GM18505 (cell line): ENCODE measurements around the gene C2CD4C.
"Not testable (repeated sequence)": the region's sequence is repeated elsewhere in the genome, so short reads cannot be mapped to it uniquely, and the experiment has no call there.

Experiments
- ATAC-seq: cut with Tn5 transposase; IDR thresholded peaks from one replicate; pipeline ENCODE4 v1.9.1; 2021; ENCODE audit not compliant: unreplicated experiment
- POLR2A ChIP-seq: IDR thresholded peaks from 4 replicates; pipeline ENCODE4 v1.6.1; 2011; ENCODE audit warnings: borderline replicate concordance; ENCODE audit not compliant: insufficient read depth, insufficient read length; ENCODE audit errors: extremely low read depth

C2CD4C gene

DNA sequence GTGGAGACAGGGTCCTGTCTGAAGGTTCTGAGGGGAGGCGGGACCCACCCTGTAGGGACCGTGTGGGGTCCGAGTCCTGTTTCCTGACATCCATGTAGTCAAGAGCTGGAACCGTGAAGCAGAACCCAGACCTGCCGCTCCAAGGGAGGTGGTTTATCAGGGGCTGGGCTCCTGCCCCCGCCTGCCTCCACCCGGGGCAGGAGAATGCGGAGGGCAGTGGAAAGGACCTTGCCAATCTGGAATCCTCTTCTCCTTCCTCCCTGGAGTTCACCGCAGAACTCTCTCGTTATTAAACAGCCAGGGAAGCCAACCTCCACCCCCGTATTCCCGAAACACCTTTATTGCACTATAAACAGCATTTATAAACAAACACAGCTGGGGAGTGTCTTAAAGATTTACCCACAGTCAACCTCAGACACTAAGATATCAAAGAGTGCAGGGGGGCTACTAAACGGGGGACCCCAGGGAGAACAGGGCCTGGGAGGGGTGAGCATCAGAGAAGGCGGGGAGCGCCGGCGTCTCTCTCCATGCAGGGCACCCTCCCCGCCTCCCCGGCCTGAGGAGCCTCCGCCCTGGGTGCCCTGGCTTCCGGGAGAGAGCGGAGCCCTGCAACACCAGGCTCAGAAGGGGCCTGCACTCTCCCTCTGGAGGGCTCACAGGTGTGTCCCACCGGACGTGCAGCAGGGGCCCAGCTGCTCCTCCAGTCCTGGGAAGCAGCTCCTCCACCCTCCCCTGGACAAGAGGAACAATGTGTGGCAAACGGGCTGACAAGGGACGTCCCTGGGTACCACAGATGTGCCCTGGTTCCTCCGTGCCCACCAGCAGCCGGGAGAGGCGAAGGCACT lies 3.6 kb downstream of the C2CD4C start:
- TF ChIP-seq POLR2A, result no peak
- ATAC-seq, result no peak

DNA sequence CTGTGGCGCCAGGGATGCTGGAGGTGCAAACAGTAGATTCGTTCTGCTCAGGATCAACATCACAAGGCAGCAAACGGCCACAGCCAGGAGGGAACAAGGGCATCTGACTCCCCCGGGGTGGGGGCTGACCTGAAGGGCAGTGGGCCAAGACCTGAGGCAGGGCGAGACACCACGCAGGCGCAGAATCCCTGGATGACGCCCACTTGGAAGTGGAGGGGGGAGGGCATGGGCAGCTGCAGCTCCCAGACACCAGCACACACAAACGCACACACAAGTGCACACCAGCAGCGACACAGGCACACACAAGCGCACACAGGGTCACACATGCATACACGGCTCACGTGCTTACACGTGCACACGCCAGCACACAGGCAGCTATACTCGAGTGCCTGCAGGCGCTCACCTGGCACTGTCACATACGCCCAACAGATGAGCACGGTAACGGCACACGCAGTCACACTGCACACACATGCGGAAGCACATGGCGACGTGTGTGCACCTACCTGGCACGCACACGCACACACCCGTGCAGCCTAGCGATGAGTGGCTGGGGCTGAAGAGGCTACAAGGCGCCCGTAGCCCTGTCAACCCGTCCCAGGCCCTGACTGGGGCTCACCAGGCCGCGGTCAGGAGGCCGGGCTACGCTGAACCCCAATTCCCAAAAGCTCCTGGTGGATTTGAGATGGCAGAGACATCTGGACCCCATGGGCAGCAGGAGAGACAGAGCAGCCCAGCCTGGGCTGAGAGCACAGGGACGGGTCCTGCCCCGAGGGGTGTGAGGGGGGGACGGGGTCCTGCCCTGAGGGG lies 5.5 kb downstream of the C2CD4C start:
- no peak for ATAC-seq
- no peak for TF ChIP-seq POLR2A

DNA sequence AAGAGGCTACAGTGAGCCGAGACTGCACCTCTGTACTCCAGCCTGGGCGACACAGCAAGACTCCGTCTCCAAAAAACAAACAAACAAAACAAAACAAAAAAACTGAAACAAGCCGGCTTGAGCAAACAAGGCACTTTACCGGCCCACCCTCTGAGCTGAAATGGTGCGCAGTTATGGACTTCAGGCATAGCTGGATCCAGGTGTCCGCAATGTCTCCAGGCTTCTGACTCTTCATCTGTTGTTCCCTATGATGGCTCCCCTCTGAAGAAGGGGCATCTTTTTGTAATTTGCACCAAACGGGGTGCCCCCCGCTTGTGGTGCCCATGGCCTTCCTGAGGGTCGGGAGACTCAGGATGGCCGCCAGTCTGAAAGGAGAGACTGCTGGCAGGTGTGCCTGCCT lies 6.2 kb downstream of the C2CD4C start:
- no peak for ATAC-seq
- no peak for TF ChIP-seq POLR2A

DNA sequence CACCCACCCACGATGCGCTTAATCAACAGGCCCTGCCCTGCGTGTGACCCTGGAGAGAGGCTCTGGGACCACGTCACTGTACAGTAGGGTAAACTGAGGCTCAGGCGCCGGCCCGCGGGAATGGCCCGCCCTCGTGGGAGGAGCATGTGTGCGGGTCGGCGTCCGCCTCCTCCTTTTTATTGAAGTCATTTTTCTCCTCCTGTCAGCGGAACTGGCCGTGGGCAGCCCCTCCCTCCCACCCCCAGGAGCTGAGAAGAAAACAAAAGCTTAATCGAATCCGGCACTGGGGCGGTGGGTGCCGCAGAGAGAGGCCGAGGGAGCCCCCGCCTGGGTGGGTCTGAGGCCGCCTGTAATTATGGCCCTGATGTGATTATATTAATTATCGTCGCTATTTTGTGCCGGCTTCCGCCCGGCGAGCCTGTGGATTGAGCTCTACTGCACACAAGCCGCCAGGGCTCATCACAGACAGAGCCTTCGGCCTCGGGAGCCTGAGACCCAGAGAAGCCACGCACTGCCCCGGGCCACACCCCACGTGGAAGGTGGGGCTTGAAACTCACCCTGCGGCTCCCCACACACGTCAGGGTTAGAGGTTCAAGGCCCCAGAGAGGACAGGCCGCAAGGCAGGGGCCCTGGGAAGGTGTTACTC lies 7.0 kb downstream of the C2CD4C start:
- ATAC-seq, result no peak
- no peak for TF ChIP-seq POLR2A

DNA sequence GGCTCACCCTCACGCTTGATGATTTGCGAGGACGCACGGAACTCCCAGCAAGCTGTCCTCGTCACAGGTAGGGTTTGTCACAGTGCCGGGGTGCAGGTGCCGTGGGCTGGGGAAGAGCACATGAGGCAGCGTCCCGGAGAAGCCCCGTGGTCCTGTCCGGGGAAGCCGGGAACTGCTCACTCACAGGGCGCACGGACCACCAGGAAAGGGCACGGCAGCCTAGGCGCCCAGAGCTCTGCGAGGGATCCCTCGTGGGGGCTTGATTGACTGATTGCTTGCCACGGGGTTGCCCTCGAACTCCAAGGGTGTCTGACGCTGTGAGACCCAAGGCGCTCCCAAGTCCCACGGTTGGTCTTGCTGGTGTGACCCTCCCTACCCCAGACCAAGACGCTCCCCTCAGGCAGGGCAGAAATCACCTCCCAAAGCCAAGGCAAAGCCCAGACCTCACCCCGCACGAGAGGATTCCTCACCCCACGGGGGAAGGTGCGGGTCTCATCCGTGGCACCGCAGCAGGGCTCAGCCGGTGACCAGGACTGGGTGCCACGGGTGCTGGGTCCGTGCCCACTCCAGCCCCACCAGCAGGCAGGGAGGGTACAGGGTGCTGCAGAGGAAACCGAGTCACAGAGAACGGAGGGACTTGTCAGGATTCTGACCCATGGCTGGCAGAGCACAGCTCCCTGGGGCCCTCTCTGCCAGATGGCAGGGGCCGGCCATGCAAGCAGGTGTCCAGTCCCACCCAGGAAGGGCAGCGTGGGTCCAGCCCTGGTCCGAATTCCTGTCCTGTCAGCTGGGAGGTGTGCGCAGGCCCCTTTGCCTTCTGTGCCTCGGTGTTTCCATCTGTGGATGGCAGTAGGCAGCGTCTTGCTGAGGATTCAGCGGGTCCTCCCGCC lies 7.7 kb downstream of the C2CD4C start:
- no peak for TF ChIP-seq POLR2A
- ATAC-seq, result no peak

DNA sequence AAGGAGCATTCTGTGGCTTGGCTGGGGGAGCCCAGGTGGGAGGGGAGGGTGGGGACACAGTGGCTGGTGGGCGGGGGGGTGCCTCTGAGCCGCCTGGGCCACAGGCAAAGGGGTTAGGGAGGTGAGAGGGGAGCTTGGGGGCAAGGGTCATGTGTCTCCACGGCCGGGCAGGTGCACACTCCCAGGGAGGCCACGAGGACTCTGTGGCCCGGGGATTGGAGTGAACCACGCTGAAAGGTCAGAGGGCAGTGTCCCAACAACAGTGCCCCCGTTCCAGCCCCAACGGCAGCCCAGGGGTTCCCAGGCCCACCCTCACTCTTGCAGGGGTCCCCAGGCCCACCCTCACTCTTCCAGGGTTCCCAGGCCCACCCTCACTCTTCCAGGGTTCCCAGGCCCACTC lies 9.6 kb downstream of the C2CD4C start:
- TF ChIP-seq POLR2A, result no peak
- no peak for ATAC-seq

DNA sequence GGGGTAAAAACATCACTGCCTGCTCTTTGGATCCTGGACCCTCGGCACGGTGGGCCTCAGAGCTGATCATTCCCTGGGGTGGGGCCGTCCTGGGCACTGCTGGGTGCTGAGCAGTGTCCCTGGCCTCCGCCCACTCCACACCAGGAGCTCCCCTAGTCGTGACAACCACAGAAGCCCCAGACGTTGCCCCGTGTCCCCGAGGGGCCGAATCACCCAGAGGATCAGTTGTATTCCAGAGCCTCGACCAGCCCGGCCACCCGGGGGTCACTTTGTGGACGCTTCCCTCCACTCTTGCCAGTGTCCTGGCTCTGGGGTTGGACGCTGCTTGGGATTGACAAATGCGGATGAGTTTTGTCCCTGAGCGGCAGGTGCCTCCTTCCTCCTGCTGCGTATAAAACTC lies 10.2 kb downstream of the C2CD4C start:
- ATAC-seq, result no peak
- TF ChIP-seq POLR2A, result no peak

DNA sequence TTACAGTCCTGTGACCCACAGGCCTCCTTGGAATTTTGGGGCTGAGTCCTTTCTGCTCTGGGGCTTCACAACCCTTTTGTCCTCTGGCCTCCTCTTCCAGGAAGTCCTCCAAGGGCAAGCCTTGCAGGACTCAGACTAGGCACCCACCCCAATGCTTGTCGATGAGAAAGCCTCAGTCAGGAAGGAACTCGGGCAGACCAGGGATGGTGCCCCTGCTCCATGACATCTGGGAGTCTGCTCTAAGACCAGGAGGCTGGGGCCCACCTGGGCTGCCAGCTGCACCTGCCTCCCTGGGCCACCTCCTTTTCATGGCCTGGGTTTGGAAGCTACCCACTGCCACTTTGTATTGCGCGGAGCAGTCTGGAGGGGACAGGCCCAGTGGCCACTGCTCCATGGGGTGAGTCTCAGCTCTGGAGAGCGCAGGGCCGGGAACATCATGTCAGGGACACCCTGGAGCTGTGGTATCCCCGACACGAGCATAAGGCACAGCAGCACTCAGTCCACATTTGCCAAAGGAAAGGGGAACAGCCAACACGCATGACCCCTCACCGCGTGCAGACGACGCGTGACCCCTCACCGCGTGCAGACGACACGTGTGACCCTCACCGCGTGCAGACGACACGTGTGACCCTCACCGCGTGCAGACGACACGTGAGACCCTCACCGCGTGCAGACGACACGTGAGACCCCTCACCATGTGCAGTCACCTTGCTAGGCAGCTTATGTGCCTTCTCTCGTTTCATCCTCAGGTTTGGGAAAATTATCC lies 10.8 kb downstream of the C2CD4C start:
- ATAC-seq, result no peak
- no peak for TF ChIP-seq POLR2A

DNA sequence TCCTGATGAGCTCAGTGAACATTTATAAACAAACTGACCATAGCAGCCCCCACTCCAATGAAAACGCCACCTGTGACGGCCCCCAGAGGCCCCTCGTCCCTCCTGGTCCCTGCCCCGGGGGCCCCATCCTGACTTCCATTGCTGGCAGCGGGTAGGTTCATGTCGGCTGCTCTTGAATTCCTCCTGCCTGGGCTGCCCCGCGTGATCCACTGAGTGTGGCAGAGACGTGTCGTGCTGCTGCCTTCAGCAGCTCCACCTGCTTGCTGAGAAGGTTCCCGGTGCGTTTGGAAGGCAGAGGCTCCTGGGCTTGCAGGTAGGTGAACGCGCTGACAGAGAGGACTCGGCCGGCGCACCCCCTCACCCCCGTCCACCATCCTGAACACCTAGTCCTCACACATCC lies 11.6 kb downstream of the C2CD4C start:
- no peak for TF ChIP-seq POLR2A
- ATAC-seq, result no peak

DNA sequence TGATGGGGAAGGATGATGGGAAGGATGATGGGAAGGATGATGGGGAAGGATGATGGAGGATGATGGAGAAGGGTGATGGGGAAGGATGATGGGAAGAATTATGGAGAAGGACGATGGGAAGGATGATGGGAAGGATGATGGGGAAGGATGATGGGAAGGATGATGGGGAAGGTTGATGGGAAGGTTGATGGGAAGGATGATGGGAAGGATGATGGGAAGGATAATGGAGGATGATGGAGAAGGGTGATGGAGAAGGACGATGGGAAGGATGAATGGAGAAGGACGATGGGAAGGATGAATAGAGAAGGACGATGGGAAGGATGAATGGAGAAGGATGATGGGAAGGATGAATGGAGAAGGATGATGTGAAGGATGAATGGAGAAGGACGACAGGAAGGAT lies 13.5 kb downstream of the C2CD4C start:
- no peak for ATAC-seq
- TF ChIP-seq POLR2A, result no peak

DNA sequence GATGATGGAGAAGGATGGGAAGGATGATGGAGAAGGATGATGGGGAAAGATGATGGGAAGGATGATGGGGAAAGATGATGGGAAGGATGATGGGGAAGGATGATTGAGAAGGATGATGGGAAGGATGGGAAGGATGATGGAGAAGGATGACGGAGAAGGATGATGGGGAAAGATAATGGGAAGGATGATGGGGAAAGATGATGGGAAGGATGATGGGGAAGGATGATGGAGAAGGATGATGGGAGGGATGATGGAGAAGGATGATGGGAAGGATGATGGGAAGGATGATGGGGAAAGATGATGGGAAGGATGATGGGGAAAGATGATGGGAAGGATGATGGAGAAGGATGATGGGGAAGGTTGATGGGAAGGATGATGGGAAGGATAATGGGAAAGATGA lies 14.1 kb downstream of the C2CD4C start:
- ATAC-seq, result not testable (repeated sequence)

DNA sequence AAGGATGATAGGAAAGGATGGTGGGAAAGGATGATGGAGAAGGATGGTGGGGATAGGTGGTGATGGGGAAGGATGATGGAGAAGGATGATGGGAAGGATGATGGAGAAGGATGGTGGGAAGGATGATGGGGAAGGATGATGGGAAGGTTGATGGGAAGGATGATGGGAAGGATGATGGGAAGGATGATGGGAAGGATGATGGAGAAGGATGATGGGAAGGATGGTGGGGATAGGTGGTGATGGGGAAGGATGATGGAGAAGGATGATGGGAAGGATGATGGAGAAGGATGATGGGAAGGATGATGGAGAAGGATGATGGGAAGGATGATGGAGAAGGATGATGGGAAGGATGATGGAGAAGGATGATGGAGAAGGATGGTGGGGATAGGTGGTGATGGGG lies 15.4 kb downstream of the C2CD4C start:
- ATAC-seq, result not testable (repeated sequence)
